CD4-positive, alpha-beta T cell treated with Interleukin-15 for 1 hour (primary cell): ENCODE data around the gene BTBD9.

Experiments
- DNase-seq: peaks from one replicate; pipeline ENCODE4 v3.0.0-alpha.2; 2020

The BTBD9 gene

GRCh38 chr6:38593409-38593808 lies 46.3 kb downstream of the BTBD9 start:
- DNase-seq = no peak

- DNase-seq = no peak
These were observed 48.3 kb downstream of the BTBD9 start for GRCh38 chr6:38591439-38591838.

GRCh38 chr6:38589367-38589720 lies 50.4 kb downstream of the BTBD9 start:
- no peak for DNase-seq

- DNase-seq = no peak
These were observed 50.9 kb downstream of the BTBD9 start for GRCh38 chr6:38588631-38589366.

GRCh38 chr6:38587766-38588362 lies 51.9 kb downstream of the BTBD9 start:
- no peak for DNase-seq

GRCh38 chr6:38586992-38587391 lies 52.7 kb downstream of the BTBD9 start:
- no peak for DNase-seq

GRCh38 chr6:38584731-38585130 lies 55.0 kb downstream of the BTBD9 start:
- no peak for DNase-seq

- DNase-seq = no peak
These were observed 56.2 kb downstream of the BTBD9 start for GRCh38 chr6:38583523-38583922.

GRCh38 chr6:38580030-38580429 lies 59.7 kb downstream of the BTBD9 start:
- DNase-seq = no peak

GRCh38 chr6:38579010-38579628 lies 60.6 kb downstream of the BTBD9 start:
- DNase-seq = no peak

GRCh38 chr6:38578075-38578474 lies 61.7 kb downstream of the BTBD9 start:
- no peak for DNase-seq

GRCh38 chr6:38577492-38577891 lies 62.2 kb downstream of the BTBD9 start:
- DNase-seq = no peak

- DNase-seq = no peak
These were observed 65.8 kb downstream of the BTBD9 start for GRCh38 chr6:38573801-38574395.

- no peak for DNase-seq
These were observed 67.4 kb downstream of the BTBD9 start for GRCh38 chr6:38572186-38572813.

- DNase-seq = no peak
These were observed 68.0 kb downstream of the BTBD9 start for GRCh38 chr6:38571721-38572120.

GRCh38 chr6:38570750-38571149 lies 69.0 kb downstream of the BTBD9 start:
- no peak for DNase-seq

- DNase-seq = no peak
These were observed 72.3 kb downstream of the BTBD9 start for GRCh38 chr6:38567436-38567835.

- DNase-seq = no peak
These were observed 73.3 kb downstream of the BTBD9 start for GRCh38 chr6:38566295-38567030.

- DNase-seq = no peak
These were observed 75.4 kb downstream of the BTBD9 start for GRCh38 chr6:38564301-38564700.

- no peak for DNase-seq
These were observed 84.1 kb downstream of the BTBD9 start for GRCh38 chr6:38555606-38556005.

- no peak for DNase-seq
These were observed 84.9 kb downstream of the BTBD9 start for GRCh38 chr6:38554700-38555413.

- DNase-seq = no peak
These were observed 85.7 kb downstream of the BTBD9 start for GRCh38 chr6:38554014-38554413.
